HEK293T (cell line): ENCODE results near the gene GPNMB.

Experiments used
- CTCF ChIA-PET: fragments of 350-600 bp; formaldehyde crosslinking; extraction: SDS; loops from one replicate; lab custom pipeline; 2021; ENCODE audit warnings: antibody characterized with exemption, inconsistent platforms; lab: Yijun Ruan, JAX
- POLR2A ChIA-PET: fragments of 350-600 bp; formaldehyde crosslinking; extraction: SDS; loops from one replicate; lab custom pipeline; 2020; ENCODE audit warnings: antibody characterized with exemption, inconsistent platforms; lab: Yijun Ruan, JAX
- DNase-seq: peaks from one replicate; pipeline ENCODE4 v3.0.0; 2012; ENCODE audit warnings: mixed read lengths; ENCODE audit errors: extremely low spot score
- ARNT ChIP-seq: fragments of 450-650 bp; IDR thresholded peaks from 2 replicates; pipeline ENCODE4 v1.6.1; 2017; ENCODE audit warnings: mild to moderate bottlenecking
- BHLHE40 ChIP-seq: fragments of 450-650 bp; IDR thresholded peaks from 2 replicates; pipeline ENCODE4 v1.6.1; 2016; ENCODE audit warnings: mild to moderate bottlenecking, moderate library complexity, borderline replicate concordance
- CTBP1 ChIP-seq: fragments of 450-650 bp; IDR thresholded peaks from 2 replicates; pipeline ENCODE4 v1.6.1; 2016; ENCODE audit warnings: borderline replicate concordance
- ELF4 ChIP-seq: fragments of 450-650 bp; IDR thresholded peaks from 2 replicates; pipeline ENCODE4 v1.6.1; 2017; ENCODE audit warnings: antibody characterized with exemption
- FOXA1 ChIP-seq: fragments of 450-650 bp; IDR thresholded peaks from 2 replicates; pipeline ENCODE4 v1.6.1; 2016; ENCODE audit warnings: mild to moderate bottlenecking
- FOXK2 ChIP-seq: fragments of 450-650 bp; IDR thresholded peaks from 2 replicates; pipeline ENCODE4 v1.6.1; 2016; ENCODE audit warnings: mild to moderate bottlenecking
- FOXM1 ChIP-seq: fragments of 450-650 bp; IDR thresholded peaks from 2 replicates; pipeline ENCODE4 v1.6.1; 2017; ENCODE audit warnings: mild to moderate bottlenecking, borderline replicate concordance
- HDGF ChIP-seq: fragments of 450-650 bp; IDR thresholded peaks from 2 replicates; pipeline ENCODE4 v1.6.1; 2017; ENCODE audit warnings: antibody characterized with exemption, borderline replicate concordance
- L3MBTL2 ChIP-seq: fragments of 450-650 bp; conservative IDR thresholded peaks from 2 replicates; pipeline ENCODE4 v1.6.1; 2016; ENCODE audit warnings: mild to moderate bottlenecking
- LEF1 ChIP-seq: fragments of 450-650 bp; IDR thresholded peaks from 2 replicates; pipeline ENCODE4 v1.6.1; 2017; ENCODE audit warnings: mild to moderate bottlenecking, borderline replicate concordance
- NFRKB ChIP-seq: fragments of 450-650 bp; IDR thresholded peaks from 2 replicates; pipeline ENCODE4 v1.6.1; 2016; ENCODE audit warnings: mild to moderate bottlenecking, moderate library complexity
- SP1 ChIP-seq: fragments of 450-650 bp; IDR thresholded peaks from 2 replicates; pipeline ENCODE4 v1.6.1; 2017
- SUZ12 ChIP-seq: fragments of 450-650 bp; IDR thresholded peaks from 2 replicates; pipeline ENCODE4 v1.6.1; 2016; ENCODE audit warnings: mild to moderate bottlenecking
- TARDBP ChIP-seq: fragments of 450-650 bp; IDR thresholded peaks from 2 replicates; pipeline ENCODE4 v1.6.1; 2016
- ZNF384 ChIP-seq: fragments of 450-650 bp; IDR thresholded peaks from 2 replicates; pipeline ENCODE4 v1.6.1; 2016
- TF ChIP-seq, protein P1 (sequence below): fragments of 450-650 bp; IDR thresholded peaks from 2 replicates; pipeline ENCODE4 v1.6.1; 2016

The GPNMB gene

DNA sequence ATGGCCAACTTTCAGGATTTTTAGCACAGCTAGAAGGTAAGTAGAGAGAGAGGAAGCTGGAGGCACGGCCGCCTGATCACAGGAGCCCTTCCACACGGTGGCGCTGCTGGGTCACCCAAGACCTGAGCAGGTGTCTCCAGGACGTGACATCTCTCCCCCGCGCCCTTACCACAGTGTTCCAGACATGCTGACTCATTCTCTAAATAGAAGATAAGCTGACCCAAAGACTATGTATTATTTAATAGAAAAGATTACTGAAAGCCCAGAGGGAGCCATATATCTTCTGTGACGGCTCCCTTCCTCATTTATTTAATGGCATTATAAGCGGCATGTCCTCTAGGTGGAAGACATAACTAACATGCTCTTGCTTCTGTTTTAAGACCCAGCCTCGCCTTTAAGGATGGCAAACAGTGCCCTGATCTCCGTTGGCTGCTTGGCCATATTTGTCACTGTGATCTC, 26.6 kb downstream of the GPNMB start:
- DNase-seq, result peak; percentile 84
- POLR2A ChIA-PET, result interaction anchor here (0.7 to 1.4 kb wide), 4 partner anchors 15 to 167 kb away, joined by 3 to 6 read pairs (median 4); no protein-coding TSS in a partner anchor
- CTCF ChIA-PET, result interaction anchor here (0.6 to 2.6 kb wide), 14 partner anchors 9 to 440 kb away, joined by 3 to 19 read pairs (median 4); partner anchors contain the start of gene FAM221A
- TF ChIP-seq ARNT (0 out of 2 replicates have a peak, but pooled peaks have one; percentile 52), FOXA1 (no peak), CTBP1 (no peak), NFRKB (no peak)
- TF ChIP-seq, protein P1, sequence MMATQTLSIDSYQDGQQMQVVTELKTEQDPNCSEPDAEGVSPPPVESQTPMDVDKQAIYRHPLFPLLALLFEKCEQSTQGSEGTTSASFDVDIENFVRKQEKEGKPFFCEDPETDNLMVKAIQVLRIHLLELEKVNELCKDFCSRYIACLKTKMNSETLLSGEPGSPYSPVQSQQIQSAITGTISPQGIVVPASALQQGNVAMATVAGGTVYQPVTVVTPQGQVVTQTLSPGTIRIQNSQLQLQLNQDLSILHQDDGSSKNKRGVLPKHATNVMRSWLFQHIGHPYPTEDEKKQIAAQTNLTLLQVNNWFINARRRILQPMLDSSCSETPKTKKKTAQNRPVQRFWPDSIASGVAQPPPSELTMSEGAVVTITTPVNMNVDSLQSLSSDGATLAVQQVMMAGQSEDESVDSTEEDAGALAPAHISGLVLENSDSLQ, result peak; percentile 83

DNA sequence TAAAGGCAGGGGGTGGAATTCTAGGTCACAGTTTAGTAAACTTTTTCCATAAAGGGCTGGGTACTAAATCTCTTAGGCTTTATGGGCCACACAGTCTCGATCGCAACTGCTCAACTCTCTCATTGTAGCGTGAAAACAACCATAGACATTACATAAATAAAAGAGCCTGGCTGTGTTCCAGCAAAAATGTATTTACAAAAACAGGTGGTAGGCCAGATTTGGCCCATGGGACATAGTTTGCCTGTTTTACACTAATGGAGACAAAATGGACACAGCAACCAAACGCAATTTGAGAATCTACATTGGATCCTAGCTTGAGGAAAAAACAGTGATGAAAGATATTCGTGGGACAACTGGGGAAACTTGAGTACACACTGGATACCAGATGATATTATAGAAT, 29.3 kb downstream of the GPNMB start:
- no peak for DNase-seq
- CTCF ChIA-PET, result interaction anchor here (0.9 to 1.3 kb wide), 4 partner anchors 91 to 255 kb away, joined by 3 read pairs; no protein-coding TSS in a partner anchor
- TF ChIP-seq LEF1 (no peak), L3MBTL2 (no peak), ELF4 (no peak), ARNT (no peak), SP1 (no peak), SUZ12 (no peak), ZNF384 (no peak), HDGF (no peak), FOXM1 (no peak), NFRKB (no peak), FOXA1 (no peak), BHLHE40 (no peak), FOXK2 (no peak), CTBP1 (no peak), TARDBP (no peak)
- TF ChIP-seq, protein P1, result no peak
- POLR2A ChIA-PET, result interaction anchor here (1.5 kb wide), 1 partner anchor 23 kb away, joined by 5 read pairs; the partner anchor contains the start of gene MALSU1

DNA sequence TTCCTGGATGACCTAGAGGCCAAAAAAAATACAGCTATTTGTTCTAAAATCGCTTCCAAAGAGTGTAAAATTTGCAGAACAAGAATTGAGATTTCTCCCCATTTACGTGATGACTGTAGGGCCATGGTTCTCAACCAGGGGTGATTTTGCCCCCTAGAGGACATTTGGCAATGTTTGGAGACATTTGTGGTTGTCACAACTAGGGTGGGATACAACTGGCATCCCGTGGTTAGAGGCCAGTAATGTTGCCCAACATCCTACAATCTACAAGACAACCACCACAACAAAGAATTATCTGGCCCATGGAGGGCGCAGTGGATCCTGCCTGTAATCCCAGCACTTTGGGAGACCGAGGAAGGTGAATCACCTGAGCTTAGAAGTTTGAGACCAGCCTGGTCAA, 29.8 kb downstream of the GPNMB start:
- ChIA-PET POLR2A (interaction anchor here (1.5 kb wide), 1 partner anchor 23 kb away, joined by 5 read pairs; the partner anchor contains the start of gene MALSU1), CTCF (interaction anchor here (0.6 to 1.3 kb wide), 6 partner anchors 13 to 606 kb away, joined by 3 to 4 read pairs (median 3); no protein-coding TSS in a partner anchor)
- DNase-seq, result no peak
- TF ChIP-seq HDGF (no peak), TARDBP (no peak), ARNT (no peak), SP1 (no peak), ZNF384 (no peak), FOXK2 (no peak), NFRKB (no peak), L3MBTL2 (no peak), ELF4 (no peak), FOXM1 (no peak), LEF1 (no peak), SUZ12 (no peak), CTBP1 (no peak), FOXA1 (no peak)
- TF ChIP-seq, protein P1, result no peak

DNA sequence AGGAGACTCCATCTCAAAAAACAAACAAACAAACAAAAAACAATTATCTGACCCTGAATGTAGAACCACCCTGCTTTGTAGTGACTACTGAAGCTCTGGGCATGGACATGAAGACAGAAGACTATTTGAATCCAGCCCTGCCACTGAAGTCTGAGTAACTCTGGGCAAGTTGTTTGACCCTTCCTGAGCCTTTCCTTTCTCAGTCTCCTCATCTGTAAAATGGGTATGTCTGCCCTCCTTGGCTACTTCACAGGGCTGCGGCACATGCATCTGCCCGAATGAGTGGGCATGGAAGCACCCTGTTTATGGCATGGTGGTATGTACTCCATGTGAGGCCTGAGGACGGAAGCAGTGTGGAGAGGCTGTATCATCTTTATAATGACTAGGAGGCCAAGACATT, 30.4 kb downstream of the GPNMB start:
- no peak for DNase-seq
- CTCF ChIA-PET, result interaction anchor here (0.5 to 1.3 kb wide), 4 partner anchors 14 to 254 kb away, joined by 3 read pairs; no protein-coding TSS in a partner anchor
- TF ChIP-seq NFRKB, result no peak
- no peak for TF ChIP-seq LEF1
- no peak for TF ChIP-seq FOXA1
- TF ChIP-seq FOXK2, result no peak
- TF ChIP-seq ZNF384, result no peak
- TF ChIP-seq HDGF, result no peak
- no peak for TF ChIP-seq SP1
- no peak for TF ChIP-seq CTBP1
- TF ChIP-seq BHLHE40, result no peak
- TF ChIP-seq L3MBTL2, result no peak
- TF ChIP-seq, protein P1, result no peak
- TF ChIP-seq ELF4, result no peak
- no peak for TF ChIP-seq FOXM1
- POLR2A ChIA-PET, result no interaction called here

DNA sequence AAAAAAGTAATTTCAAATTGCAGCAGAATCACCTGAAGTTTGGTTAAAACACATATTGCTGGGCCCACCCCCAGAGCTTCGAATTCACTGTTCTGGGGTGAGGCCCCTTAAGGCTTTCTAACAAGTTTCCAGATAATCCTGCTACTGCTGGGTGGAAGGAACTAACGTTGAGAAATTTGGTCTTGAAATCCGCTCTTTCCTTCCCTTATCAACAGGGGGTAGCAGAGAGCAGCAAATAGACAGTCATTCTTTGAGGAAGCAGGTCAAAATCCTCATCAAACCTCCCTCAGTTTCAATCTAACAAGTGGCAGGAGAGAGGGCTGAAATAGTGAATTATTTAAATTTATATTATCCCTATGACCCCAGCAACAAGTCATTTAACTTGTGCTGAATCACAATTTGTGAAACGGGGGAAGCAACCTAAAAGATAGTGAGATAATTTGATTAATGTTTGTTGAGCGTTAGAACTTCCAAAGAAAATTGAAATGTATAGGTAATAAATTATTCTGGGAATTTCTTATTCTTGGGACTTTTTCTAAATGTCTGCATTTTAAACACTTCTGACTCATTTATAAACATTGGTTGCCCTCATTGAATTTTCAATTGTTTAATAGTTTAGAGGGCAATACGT, 30.9 kb downstream of the GPNMB start:
- CTCF ChIA-PET, result interaction anchor here (0.5 to 1.2 kb wide), 3 partner anchors 9 to 187 kb away, joined by 3 read pairs; no protein-coding TSS in a partner anchor
- DNase-seq, result peak; percentile 69
- POLR2A ChIA-PET, result interaction anchor here (1.6 kb wide), 1 partner anchor 22 kb away, joined by 11 read pairs; the partner anchor contains the start of gene MALSU1
- no peak for TF ChIP-seq HDGF
- TF ChIP-seq BHLHE40, result no peak
- no peak for TF ChIP-seq ARNT
- no peak for TF ChIP-seq CTBP1
- TF ChIP-seq SP1, result no peak
- TF ChIP-seq TARDBP, result no peak
- TF ChIP-seq ZNF384, result no peak
- TF ChIP-seq NFRKB, result no peak
- TF ChIP-seq LEF1, result no peak
- TF ChIP-seq FOXK2, result no peak
